Caco-2 (cell line): ENCODE data around the gene SLIT3. TPM values are rescaled to one million over a fixed set of nuclear protein-coding genes. Genes with fewer than 3 reads are reported as not detected.

Source experiments
- BruUV-seq: library from RNA; stranded (reverse); fragments of 400-500 nt; replicated peaks from 2 replicates; lab custom pipeline; 2021; lab: Mats Ljungman, UMichigan
- CTCF ChIA-PET: fragments of 300-600 bp; sonication (Branson Sonifier 250); formaldehyde crosslinking; loops from one replicate; lab custom pipeline; 2022; ENCODE audit warnings: antibody characterized with exemption; lab: Charles Lee
- POLR2A ChIA-PET: fragments of 300-600 bp; sonication (Branson Sonifier 250); formaldehyde crosslinking; loops from one replicate; lab custom pipeline; 2022; ENCODE audit warnings: antibody characterized with exemption; lab: Charles Lee
- DNase-seq, 2 experiments: peaks; one replicate each; pipeline versions ENCODE4 v3.0.0 to v3.0.0-alpha.2; 2020 to 2022
- H3K27me3 ChIP-seq: replicated peaks from 2 replicates; pipeline ENCODE4 v1.6.0; 2011; ENCODE audit warnings: low read length; ENCODE audit not compliant: control insufficient read depth, insufficient read depth
- H3K36me3 ChIP-seq: 2 replicates; pipeline ENCODE4 v1.5.1; 2011; ENCODE audit warnings: low read length; ENCODE audit not compliant: control insufficient read depth, insufficient read depth
- H3K4me1 ChIP-seq: fragments of 250-450 bp; sonication (Bioruptor Pico); 2 replicates; pipeline ENCODE4 v1.5.1; 2020; ENCODE audit warnings: mild to moderate bottlenecking
- H3K4me3 ChIP-seq: 2 replicates; pipeline ENCODE4 v1.5.1; 2011; ENCODE audit warnings: low read depth, mild to moderate bottlenecking, control low read depth, low read length
- H3K9me3 ChIP-seq: fragments of 250-450 bp; sonication (Bioruptor Pico); 2 replicates; pipeline ENCODE4 v1.5.1; 2020; ENCODE audit warnings: mild to moderate bottlenecking, moderate library complexity
- H3K27ac Mint-ChIP-seq: one replicate; pipeline ENCODE4 v1.8.0; 2022; ENCODE audit warnings: mixed read lengths; ENCODE audit not compliant: unreplicated experiment
- H3K27me3 Mint-ChIP-seq: one replicate; pipeline ENCODE4 v1.8.0; 2022; ENCODE audit warnings: mixed read lengths; ENCODE audit not compliant: insufficient read depth, unreplicated experiment
- H3K36me3 Mint-ChIP-seq: one replicate; pipeline ENCODE4 v1.8.0; 2022; ENCODE audit warnings: mild to moderate bottlenecking, mixed read lengths; ENCODE audit not compliant: insufficient read depth, unreplicated experiment
- H3K4me1 Mint-ChIP-seq: one replicate; pipeline ENCODE4 v1.8.0; 2022; ENCODE audit warnings: low read depth, mixed read lengths; ENCODE audit not compliant: unreplicated experiment
- H3K4me3 Mint-ChIP-seq: one replicate; pipeline ENCODE4 v1.8.0; 2022; ENCODE audit warnings: mild to moderate bottlenecking, moderate library complexity, mixed read lengths; ENCODE audit not compliant: unreplicated experiment
- H3K9me3 Mint-ChIP-seq: one replicate; pipeline ENCODE4 v1.8.0; 2022; ENCODE audit warnings: mixed read lengths; ENCODE audit not compliant: unreplicated experiment
- CTCF ChIP-seq, 2 experiments: fragments of 200-600 bp in 1 of 2; IDR thresholded peaks; 1 replicate in 1 of 2; 2 replicates in 1 of 2; pipeline versions ENCODE4 v1.5.1 to v1.8.0; 2011 to 2022; ENCODE audit warnings: antibody characterized with exemption in 1 of 2, control low read depth in 1 of 2, inconsistent platforms in 1 of 2, low read depth in 1 of 2, low read length in 1 of 2, mild to moderate bottlenecking in 1 of 2, moderate library complexity in 1 of 2; ENCODE audit not compliant: insufficient read depth in 1 of 2, severe bottlenecking in 1 of 2, unreplicated experiment in 1 of 2
- intact Hi-C: fragments of 100-400 bp; cut with micrococcal nuclease; formaldehyde crosslinking; loops from one replicate; pipeline ENCODE4 v1.10.0; 2022; ENCODE audit not compliant: unreplicated experiment
- total RNA-seq: library from RNA; stranded (reverse); gene quantifications from 2 replicates; pipeline ENCODE4 v1.2.3, GENCODE V29; 2022

The SLIT3 gene
- total RNA-seq, 1 experiment from 2014 or later = 2.1 TPM

DNA sequence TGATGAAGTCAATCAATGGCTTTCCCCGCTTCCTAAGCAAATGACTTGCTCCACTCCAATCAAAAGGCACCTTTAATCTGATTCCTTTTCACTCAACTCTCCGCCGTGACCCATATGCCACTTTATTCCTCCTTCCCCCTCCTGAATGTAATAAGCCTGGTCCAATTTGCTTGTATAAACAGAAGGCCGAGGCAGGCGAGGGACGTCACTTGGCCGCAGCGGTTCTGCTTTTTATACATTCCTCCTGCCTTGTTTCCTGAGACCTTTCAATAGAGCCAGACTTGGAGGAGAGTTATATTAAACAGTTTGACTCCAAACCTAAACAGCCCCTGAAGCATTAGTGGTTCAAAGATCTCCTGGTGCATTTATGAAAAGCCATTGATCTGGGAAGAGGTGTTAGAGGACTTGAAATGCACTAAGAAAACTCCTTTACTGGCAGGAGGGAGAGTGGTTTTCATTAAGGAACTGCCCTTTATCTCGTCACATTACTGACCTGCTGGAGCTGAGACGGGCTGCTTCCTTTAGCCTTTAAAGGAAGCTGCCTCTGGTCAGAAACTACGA, 273.4 kb downstream of the SLIT3 start:
- no peaks in the 10 kb centered on the region for H3K27me3 ChIP-seq
- no peaks in the 10 kb centered on the region for H3K36me3 ChIP-seq
- DNase-seq = no peak
- H3K4me1 ChIP-seq = no peaks in the 10 kb centered on the region
- Mint-ChIP-seq H3K27ac (no peak overlapping the region), H3K27me3 (no peaks in the 10 kb centered on the region), H3K4me3 (no peak overlapping the region), H3K36me3 (no peaks in the 10 kb centered on the region), H3K9me3 (no peaks in the 10 kb centered on the region), H3K4me1 (no peaks in the 10 kb centered on the region)
- BruUV-seq = no TSS peak
- no peak for TF ChIP-seq CTCF (IDR thresholded peaks at IDR 0.05; ENCODE audit: insufficient read depth in 1 of 2, low read depth in 1 of 2, low read length in 1 of 2, severe bottlenecking in 1 of 2, unreplicated experiment in 1 of 2)
- no peaks in the 10 kb centered on the region for H3K9me3 ChIP-seq
- POLR2A ChIA-PET = no interaction called here
- intact Hi-C loops = no loop called here
- CTCF ChIA-PET = no interaction called here
- H3K4me3 ChIP-seq = no peak overlapping the region

DNA sequence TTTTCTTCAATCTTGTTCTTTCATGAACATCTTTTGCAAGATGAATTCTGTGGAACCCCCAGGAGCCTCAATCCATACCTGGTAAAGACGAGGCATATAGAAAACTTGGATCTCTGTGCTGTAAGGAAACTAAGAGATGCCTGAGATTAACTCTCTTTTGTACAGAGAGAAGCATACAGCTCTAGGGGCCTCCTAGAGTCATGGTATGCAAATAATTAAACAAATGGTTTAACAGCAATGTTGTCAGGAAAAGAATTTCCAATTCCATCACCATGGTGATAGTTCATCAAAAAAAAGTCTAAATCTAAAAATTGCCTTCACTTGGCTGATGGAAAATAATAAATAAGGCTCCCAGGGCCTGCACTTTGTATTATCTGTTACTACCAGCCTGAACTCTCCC, 275.4 kb downstream of the SLIT3 start:
- Histone ChIP-seq H3K4me1 (no peaks in the 10 kb centered on the region), H3K9me3 (no peaks in the 10 kb centered on the region), H3K36me3 (no peaks in the 10 kb centered on the region), H3K27me3 (no peaks in the 10 kb centered on the region), H3K4me3 (no peak overlapping the region)
- Mint-ChIP-seq H3K36me3 (no peaks in the 10 kb centered on the region), H3K27ac (no peak overlapping the region), H3K9me3 (no peaks in the 10 kb centered on the region), H3K27me3 (no peaks in the 10 kb centered on the region), H3K4me3 (no peak overlapping the region), H3K4me1 (no peaks in the 10 kb centered on the region)
- no TSS peak for BruUV-seq
- no peak for TF ChIP-seq CTCF (IDR thresholded peaks at IDR 0.05; ENCODE audit: insufficient read depth in 1 of 2, low read depth in 1 of 2, low read length in 1 of 2, severe bottlenecking in 1 of 2, unreplicated experiment in 1 of 2)
- DNase-seq = no peak
- CTCF ChIA-PET = no interaction called here
- POLR2A ChIA-PET = no interaction called here
- intact Hi-C loops = no loop called here

DNA sequence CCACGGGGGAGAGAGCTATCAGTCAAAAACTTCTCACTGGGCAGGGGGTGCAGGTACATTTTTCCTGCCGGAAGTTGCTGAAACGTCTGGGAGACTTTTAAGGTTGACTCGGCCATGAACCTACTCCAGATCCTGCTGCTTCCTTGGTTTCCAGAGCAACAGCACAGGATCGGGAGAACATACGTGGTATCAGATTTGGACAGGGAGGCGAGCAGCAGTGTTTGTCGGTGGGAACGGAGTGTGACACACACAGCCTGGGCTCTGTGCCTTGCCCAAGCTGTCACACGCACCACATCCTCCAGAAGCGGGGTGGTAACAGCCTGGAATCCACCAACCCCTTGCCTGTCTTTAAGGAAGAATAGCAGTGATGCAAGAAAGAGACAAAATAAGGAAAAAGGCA, 276.5 kb downstream of the SLIT3 start:
- Mint-ChIP-seq H3K27me3 (no peaks in the 10 kb centered on the region), H3K27ac (no peak overlapping the region), H3K9me3 (no peaks in the 10 kb centered on the region), H3K4me3 (no peak overlapping the region), H3K4me1 (no peaks in the 10 kb centered on the region), H3K36me3 (no peaks in the 10 kb centered on the region)
- no peak overlapping the region for H3K4me3 ChIP-seq
- no peak for TF ChIP-seq CTCF (IDR thresholded peaks at IDR 0.05; ENCODE audit: insufficient read depth in 1 of 2, low read depth in 1 of 2, low read length in 1 of 2, severe bottlenecking in 1 of 2, unreplicated experiment in 1 of 2)
- POLR2A ChIA-PET = no interaction called here
- DNase-seq = no peak
- CTCF ChIA-PET = no interaction called here
- H3K9me3 ChIP-seq = no peaks in the 10 kb centered on the region
- intact Hi-C loops = no loop called here
- H3K36me3 ChIP-seq = no peaks in the 10 kb centered on the region
- no peaks in the 10 kb centered on the region for H3K27me3 ChIP-seq
- no TSS peak for BruUV-seq
- no peaks in the 10 kb centered on the region for H3K4me1 ChIP-seq
